Ramos (cell line): ENCODE measurements around the gene MTHFD1L.

Experiments used
- in situ Hi-C: fragments of 300-500 bp; cut with MboI; formaldehyde crosslinking; loops from one replicate; pipeline ENCODE4 v1.14.3; 2022; ENCODE audit warnings: low sequenced_read_pairs; ENCODE audit not compliant: unreplicated experiment

The MTHFD1L gene

DNA sequence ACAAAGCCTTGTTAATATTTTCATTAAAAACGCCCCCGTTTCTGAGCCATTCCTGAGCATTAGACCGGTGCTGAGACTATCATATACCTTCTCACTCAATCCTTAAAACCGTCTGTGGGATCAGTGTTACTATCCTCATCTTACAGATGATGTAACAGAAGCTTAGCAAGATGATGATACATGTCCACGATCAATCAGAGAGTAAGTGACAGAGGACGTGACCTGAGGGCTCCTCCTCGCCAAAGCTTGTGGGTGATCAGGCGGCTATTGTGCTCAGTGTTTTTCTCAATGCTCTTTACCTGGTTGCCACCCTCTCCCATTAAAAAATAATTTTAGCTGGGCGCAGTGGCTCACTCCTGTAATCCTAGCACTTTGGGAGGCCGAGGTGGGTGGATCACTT, 113.1 kb downstream of the MTHFD1L start:
- in situ Hi-C loops: no loop called here

DNA sequence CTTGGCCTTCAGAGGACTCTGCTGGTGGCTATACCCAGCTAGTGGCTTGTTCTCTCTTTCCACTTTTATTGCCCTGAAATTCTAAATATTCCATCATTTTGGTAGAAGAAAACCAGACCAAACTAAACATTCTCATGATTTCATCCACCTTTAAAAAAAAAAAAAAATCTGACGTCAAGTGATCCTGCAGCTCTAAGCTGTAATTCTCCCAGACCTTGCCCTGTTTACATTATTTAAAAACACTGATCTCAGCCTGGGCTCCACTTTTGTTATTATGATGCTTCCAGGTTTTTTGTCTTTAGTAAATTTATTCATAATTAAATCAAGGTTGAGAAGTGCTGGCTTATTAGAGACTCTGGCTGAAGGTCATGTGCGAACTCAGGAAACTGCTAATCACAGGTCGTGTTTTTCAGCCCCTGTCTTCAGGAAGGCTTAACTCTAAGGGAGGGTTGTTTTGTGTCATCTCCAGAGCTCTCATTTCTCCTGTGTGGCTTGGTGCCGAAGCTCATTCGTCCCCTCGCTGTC, 114.4 kb downstream of the MTHFD1L start:
- in situ Hi-C loops: no loop called here

GRCh38 chr6:150981095-150981494, 115.6 kb downstream of the MTHFD1L start:
- in situ Hi-C loops: no loop called here

GRCh38 chr6:150981669-150982068, 116.2 kb downstream of the MTHFD1L start:
- in situ Hi-C loops: no loop called here

DNA sequence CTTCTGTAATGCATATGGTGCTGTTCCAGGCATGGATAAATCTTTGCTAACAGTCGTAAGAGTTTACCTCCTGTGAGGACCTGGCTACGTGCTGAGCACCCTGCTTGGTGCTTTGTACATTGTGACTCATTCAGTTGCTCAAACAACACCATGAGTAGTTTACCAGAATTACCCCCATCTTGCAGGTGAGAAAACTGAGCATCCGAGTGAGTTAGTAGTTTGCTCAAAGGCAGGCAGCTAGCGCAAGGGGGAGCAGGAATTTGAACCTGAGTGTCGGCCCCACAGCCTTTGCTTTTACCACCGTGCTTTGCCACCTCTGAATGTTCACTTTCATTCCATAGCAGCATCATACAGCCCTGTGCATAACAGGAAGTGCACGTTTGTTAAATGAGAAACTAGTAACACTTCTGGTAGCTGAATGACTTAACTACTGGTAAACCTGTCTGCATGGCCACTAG, 121.9 kb downstream of the MTHFD1L start:
- in situ Hi-C loops: no loop called here

DNA sequence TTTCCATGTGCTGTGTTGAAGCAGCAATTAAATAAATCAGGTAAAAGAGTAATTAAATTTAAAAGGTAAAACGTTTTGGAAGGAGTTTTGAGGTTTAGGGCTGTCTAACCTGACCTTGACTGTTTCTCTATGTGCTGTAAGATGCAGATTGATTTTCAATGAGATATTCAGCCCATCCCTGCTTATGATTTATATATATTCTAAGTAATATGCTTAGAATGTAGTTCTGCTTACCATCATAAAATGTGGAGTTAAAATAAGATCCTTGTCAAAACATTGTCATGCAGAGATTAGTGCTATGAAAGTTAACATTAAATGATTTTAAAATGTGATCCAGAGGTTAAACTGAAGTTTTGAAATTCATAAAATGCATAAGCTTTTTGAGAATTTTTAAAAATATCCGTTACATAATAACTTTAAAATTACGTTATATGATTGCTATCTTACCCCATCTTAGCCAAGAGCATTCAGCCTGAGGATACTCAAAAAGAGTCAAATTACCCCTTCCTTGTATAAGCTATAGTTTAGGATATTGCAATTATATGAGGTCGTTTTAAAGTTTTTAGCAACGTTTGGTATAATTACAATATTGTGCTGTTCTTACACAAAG, 122.5 kb downstream of the MTHFD1L start:
- in situ Hi-C loops: no loop called here

DNA sequence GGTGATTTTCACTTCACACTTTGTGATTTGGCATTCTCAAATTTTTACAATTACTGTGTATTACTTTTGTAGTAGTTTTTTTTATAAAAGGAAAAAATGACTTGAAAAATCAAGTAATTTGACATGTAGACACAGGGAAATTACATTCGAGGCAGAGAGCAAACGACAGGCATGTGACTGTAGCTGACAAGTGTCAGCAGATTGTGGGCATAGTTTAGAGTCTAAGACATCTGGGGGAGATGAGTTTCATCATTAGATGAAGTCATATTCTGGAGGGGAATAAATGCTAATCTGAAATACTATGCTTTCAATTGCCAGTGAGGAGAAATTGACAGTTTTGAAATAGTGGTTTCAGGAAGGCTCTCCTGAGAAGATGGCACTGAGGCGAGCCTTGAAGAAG, 126.0 kb downstream of the MTHFD1L start:
- in situ Hi-C loops: no loop called here

DNA sequence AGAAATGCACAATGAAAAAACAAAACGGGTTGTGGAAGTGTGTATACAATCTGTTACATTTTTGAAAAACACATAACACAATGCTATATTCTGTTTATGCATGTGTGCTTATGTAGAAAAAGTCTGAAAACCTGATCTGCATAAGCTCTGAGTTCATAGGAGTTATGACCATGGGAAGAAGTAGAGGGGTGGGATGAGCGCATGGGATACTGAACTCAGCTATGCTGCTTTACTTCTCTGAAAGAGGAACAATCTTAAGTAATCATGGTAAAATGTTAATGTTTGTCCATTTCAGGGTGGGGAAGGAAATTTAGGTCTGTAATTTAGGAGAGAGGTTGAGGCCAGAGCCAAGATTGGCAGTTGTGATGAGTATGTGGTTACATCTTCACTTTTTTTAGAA, 126.8 kb downstream of the MTHFD1L start:
- in situ Hi-C loops: no loop called here

GRCh38 chr6:150992703-150993102, 127.2 kb downstream of the MTHFD1L start:
- in situ Hi-C loops: no loop called here

DNA sequence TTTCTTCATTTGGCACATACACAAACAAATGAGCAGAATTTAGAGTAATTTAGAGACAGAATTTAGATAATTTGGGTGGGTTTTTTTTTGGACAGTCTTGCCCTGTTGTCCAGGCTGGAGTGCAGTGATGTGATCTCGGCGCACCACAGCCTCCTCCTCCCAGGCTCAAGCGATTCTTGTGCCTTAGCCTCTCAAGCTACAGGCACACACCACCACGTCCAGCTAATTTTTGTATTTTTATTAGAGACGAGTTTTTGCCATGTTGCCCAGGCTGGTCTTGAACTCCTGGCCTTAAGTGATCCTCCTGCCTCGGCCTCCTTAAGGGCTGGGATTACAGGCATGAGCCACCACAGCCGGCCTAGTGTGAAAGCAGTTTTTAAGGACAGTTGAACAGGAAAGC, 127.8 kb downstream of the MTHFD1L start:
- in situ Hi-C loops: no loop called here

- in situ Hi-C loops: no loop called here
Observed at GRCh38 chr6:150994026-150994425, 128.5 kb downstream of the MTHFD1L start.

DNA sequence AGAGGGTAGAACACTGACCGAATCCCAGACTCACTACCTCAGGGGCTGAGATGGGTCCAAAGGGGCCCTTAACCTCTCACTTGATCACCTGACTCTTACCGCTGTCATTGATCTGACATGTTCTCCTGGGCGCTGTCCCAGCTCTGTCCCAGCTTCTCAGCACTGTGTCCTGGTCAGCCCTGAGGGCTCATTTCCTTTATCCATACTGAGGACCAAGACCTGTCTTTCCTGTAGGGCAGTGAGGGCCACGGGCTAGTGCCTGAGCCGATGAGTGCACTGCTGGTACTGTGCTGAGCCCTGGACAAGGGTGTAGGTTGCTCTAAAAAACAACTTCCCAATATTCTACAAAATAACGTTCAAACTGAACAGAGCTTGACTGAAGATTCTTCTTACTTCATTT, 131.5 kb downstream of the MTHFD1L start:
- in situ Hi-C loops: no loop called here

DNA sequence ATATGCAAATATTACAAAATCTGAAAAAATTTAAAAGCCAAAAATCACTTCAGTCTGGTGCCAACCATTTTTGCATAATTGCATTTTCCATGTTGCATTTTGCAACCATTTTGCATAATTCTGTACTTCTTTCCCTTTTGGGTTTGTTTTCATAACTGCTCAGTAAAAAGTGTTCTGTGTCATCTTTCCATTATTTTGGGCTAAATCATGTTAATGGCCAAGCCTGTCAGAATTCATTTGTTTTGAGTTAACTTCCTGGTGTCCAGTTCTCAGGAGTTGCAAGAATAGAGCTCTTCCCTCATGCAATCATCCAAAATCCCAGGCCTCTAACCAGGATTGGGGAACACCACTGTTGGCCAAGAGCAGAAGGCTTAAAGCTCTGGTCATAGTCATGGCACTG, 133.6 kb downstream of the MTHFD1L start:
- in situ Hi-C loops: no loop called here

DNA sequence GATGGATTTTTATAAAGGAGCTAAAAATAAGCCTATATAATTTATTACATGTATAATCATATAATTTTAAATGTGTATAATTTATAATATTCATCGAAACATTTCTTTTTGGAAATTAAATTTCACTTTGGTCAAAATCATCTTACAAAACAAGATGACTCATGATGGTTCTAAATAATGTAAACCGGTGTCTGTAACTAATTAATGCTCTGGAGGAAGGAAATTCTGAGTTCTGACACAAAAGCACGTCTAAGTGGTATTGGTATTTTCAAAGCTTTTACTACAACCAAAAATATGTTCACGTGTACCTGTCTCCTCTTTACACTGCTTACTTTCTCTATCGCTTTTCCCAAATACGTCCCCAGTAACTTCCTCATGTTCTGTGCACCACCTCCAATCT, 134.1 kb downstream of the MTHFD1L start:
- in situ Hi-C loops: no loop called here

DNA sequence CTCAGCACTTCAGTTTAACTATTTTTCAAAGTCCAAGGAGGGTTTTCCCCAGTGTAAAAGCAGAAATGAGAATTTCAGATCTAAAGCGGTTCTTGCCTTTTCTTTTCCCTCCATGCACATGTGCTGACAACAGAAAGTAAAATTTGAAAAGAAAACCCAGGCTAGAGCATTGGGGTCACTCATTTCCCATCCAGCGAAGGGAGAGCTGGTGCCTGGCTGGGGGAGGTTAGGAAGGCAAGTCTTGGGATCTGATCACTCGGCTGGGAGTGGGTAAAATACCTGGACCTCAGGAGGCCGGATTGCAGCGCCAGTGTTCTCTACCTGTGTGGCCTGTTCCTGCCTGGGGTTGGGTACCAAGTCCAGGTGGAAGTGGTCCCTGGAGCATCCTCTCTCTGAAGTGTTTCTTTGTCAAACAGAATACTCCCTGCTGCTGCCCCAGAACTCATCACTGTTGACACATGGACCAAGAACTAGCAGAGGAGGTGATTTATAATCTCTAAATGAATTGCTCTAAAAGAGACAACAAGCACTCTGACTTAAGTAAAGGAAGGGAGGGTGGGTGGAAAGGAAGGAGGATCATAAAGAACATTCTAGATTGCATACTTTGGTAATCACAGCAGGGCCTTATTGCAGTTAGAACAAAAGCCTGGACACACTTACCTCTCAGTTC, 136.0 kb downstream of the MTHFD1L start:
- in situ Hi-C loops: no loop called here

DNA sequence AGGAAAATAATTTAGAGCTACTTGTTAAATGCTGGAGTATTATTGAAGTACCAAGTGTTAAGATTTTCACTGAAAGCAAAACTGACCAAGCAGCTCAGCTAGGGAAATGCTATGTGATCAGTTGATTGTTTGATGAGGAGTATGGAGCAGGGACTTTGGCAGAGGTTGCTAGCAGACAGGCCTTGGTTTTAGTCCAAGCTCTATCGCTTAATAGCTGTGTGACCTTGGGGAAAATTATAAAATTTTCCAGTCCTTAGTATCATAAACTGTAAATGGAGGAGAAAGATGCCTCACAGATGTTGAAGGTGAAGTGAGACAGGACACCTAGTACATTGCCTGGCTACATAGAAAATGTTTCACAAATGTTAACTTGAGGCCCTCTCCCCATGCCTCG, 136.6 kb downstream of the MTHFD1L start:
- in situ Hi-C loops: no loop called here

DNA sequence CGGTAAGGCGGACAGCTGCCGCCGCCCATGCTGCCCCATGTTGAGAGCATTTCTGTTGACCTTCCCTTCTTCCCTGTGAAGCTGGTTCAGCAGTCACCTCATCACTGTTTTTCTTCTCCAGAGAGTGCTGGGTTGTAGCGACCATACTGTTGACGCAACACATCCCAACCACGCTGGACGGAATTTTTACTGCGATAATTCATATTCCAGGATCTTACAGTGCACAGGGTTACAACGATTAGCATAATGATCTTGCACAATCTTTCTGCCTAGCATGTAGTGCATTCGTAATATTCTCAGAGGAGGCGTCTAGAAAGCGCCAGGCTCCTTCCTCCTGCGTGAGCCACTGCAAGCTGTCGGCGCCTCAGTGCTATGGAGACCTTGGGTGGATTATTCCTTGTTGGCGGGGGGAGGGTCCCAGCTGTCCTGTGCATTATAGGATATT, 137.0 kb downstream of the MTHFD1L start:
- in situ Hi-C loops: no loop called here

- in situ Hi-C loops: no loop called here
Observed at GRCh38 chr6:151004383-151005024, 139.0 kb downstream of the MTHFD1L start.

DNA sequence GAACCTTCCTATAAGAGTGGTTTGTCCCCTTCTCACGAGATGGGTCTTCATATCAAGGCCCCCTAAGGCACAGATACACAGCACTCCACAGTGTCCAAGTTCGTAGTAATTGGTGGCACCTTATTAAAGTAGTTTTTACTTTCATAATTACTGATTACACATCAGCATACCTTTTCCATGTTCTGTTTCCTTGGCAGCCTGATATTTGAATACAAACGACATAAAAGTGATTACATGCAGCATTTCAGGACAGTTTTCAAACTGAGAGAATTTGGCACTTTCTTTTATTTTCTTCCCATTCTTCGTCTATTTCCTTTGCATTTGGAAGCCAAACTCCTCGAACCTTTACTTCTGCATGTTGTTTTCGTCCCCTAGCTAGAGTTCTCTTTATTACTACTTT, 139.7 kb downstream of the MTHFD1L start:
- in situ Hi-C loops: no loop called here

GRCh38 chr6:151005896-151006632, 140.6 kb downstream of the MTHFD1L start:
- in situ Hi-C loops: no loop called here

- in situ Hi-C loops: no loop called here
Observed at GRCh38 chr6:151007076-151007475, 141.6 kb downstream of the MTHFD1L start.
